Neural cell (in vitro differentiated cells): Measurements from ENCODE around the gene FAM234A. TPM values are rescaled to one million over a fixed set of nuclear protein-coding genes. Genes with fewer than 3 reads are reported as not detected.

Experiments used
- H2AFZ ChIP-seq: fragments of 200-600, 300-800 bp; sonication (generic), shearing (Covaris generic); 2 replicates; pipeline ENCODE4 v1.6.0; 2014; ENCODE audit warnings: low read depth, mild to moderate bottlenecking, antibody characterized with exemption, low read length, moderate library complexity
- H3F3A ChIP-seq: fragments of 200-600 bp; shearing (Covaris generic); 2 replicates; pipeline ENCODE4 v1.6.1; 2016; ENCODE audit warnings: mild to moderate bottlenecking, moderate library complexity, mixed read lengths, antibody characterized with exemption, low read length; ENCODE audit not compliant: insufficient read depth, poor library complexity, severe bottlenecking
- H3K27ac ChIP-seq: fragments of 200-600, 300-800 bp; sonication (generic), shearing (Covaris generic); 2 replicates; pipeline ENCODE4 v1.5.1; 2014; ENCODE audit warnings: mild to moderate bottlenecking, low read length, moderate library complexity
- H3K27me3 ChIP-seq: fragments of 300-800, 200-600 bp; sonication (generic), shearing (Covaris generic); 2 replicates; pipeline ENCODE4 v1.6.0; 2014; ENCODE audit warnings: mild to moderate bottlenecking, low read depth, low read length, moderate library complexity; ENCODE audit not compliant: insufficient read depth
- H3K36me3 ChIP-seq: fragments of 300-800, 200-600 bp; sonication (generic), shearing (Covaris generic); 2 replicates; pipeline ENCODE4 v1.5.1; 2014; ENCODE audit warnings: mild to moderate bottlenecking, antibody characterized with exemption, low read length, moderate library complexity; ENCODE audit not compliant: insufficient read depth
- H3K4me2 ChIP-seq: fragments of 300-800, 200-600 bp; sonication (generic), shearing (Covaris generic); 2 replicates; pipeline ENCODE4 v1.6.0; 2014; ENCODE audit warnings: mild to moderate bottlenecking, low read length
- H3K4me3 ChIP-seq: fragments of 300-800, 200-600 bp; sonication (generic), shearing (Covaris generic); 2 replicates; pipeline ENCODE4 v1.5.1; 2014; ENCODE audit warnings: mild to moderate bottlenecking, low read length, moderate library complexity
- H3K79me2 ChIP-seq: fragments of 200-600 bp; shearing (Covaris generic); replicated peaks from 2 replicates; pipeline ENCODE4 v1.6.0; 2014; ENCODE audit warnings: mild to moderate bottlenecking, low read length, moderate library complexity; ENCODE audit not compliant: insufficient read depth
- H3K9ac ChIP-seq: fragments of 300-800, 200-600 bp; sonication (generic), shearing (Covaris generic); 2 replicates; pipeline ENCODE4 v1.6.1; 2016; ENCODE audit warnings: mild to moderate bottlenecking, low read length, mixed read lengths
- H3K9me2 ChIP-seq: fragments of 200-600 bp; shearing (Covaris generic); 2 replicates; pipeline ENCODE4 v1.6.1; 2016; ENCODE audit warnings: mild to moderate bottlenecking, low read length, mixed read lengths; ENCODE audit not compliant: insufficient read depth
- H3K9me3 ChIP-seq: fragments of 200-600, 300-800 bp; sonication (generic), shearing (Covaris generic); 2 replicates; pipeline ENCODE4 v1.6.1; 2016; ENCODE audit warnings: mild to moderate bottlenecking, mixed run types, low read length, moderate library complexity, mixed read lengths
- H4K20me1 ChIP-seq: fragments of 200-600 bp; shearing (Covaris generic); 2 replicates; pipeline ENCODE4 v1.6.1; 2016; ENCODE audit warnings: mild to moderate bottlenecking, mixed run types; ENCODE audit not compliant: insufficient read depth
- EP300 ChIP-seq: fragments of 450-650 bp; conservative IDR thresholded peaks from 2 replicates; pipeline ENCODE4 v1.6.1; 2014; ENCODE audit warnings: antibody characterized with exemption, mild to moderate bottlenecking, moderate library complexity; ENCODE audit not compliant: poor library complexity, severe bottlenecking
- EZH2 ChIP-seq: fragments of 200-600, 300-800 bp; shearing (Covaris generic), sonication (generic); IDR thresholded peaks from 2 replicates; pipeline ENCODE4 v1.6.1; 2014; ENCODE audit warnings: antibody characterized with exemption, low read length, borderline replicate concordance, mild to moderate bottlenecking; ENCODE audit not compliant: insufficient read depth, poor library complexity, severe bottlenecking
- MXI1 ChIP-seq: fragments of 450-650 bp; conservative IDR thresholded peaks from 2 replicates; pipeline ENCODE4 v1.6.1; 2014; ENCODE audit warnings: antibody characterized with exemption, mild to moderate bottlenecking; ENCODE audit not compliant: poor library complexity, severe bottlenecking
- POLR2AphosphoS5 ChIP-seq: IDR thresholded peaks from 2 replicates; pipeline ENCODE4 v1.6.1; 2012
- RAD21 ChIP-seq: fragments of 450-650 bp; conservative IDR thresholded peaks from 2 replicates; pipeline ENCODE4 v1.6.1; 2014; ENCODE audit warnings: antibody characterized with exemption, mild to moderate bottlenecking, moderate library complexity
- SMC3 ChIP-seq: fragments of 450-650 bp; conservative IDR thresholded peaks from 2 replicates; pipeline ENCODE4 v1.6.1; 2014; ENCODE audit warnings: antibody characterized with exemption, mild to moderate bottlenecking, moderate library complexity; ENCODE audit not compliant: poor library complexity
- TAF1 ChIP-seq: IDR thresholded peaks from 2 replicates; pipeline ENCODE4 v1.6.1; 2012; ENCODE audit warnings: low read depth
- polyA plus RNA-seq: library from polyadenylated mRNA; depleted of rRNA; stranded (reverse); fragments of >200 nt; gene quantifications from 2 replicates; pipeline ENCODE4 v1.2.3, GENCODE V29; 2014
- TF ChIP-seq, protein P1 (sequence below): fragments of 450-650 bp; IDR thresholded peaks from 2 replicates; pipeline ENCODE4 v1.5.1; 2014; ENCODE audit warnings: antibody characterized with exemption, mild to moderate bottlenecking, moderate library complexity; ENCODE audit not compliant: poor library complexity, severe bottlenecking
- TF ChIP-seq, protein P2 (sequence below): IDR thresholded peaks from 2 replicates; pipeline ENCODE4 v1.6.1; 2012; ENCODE audit warnings: borderline replicate concordance

Gene FAM234A
- polyA plus RNA-seq, 1 donor from 2014 or later, result 29.9 TPM

DNA sequence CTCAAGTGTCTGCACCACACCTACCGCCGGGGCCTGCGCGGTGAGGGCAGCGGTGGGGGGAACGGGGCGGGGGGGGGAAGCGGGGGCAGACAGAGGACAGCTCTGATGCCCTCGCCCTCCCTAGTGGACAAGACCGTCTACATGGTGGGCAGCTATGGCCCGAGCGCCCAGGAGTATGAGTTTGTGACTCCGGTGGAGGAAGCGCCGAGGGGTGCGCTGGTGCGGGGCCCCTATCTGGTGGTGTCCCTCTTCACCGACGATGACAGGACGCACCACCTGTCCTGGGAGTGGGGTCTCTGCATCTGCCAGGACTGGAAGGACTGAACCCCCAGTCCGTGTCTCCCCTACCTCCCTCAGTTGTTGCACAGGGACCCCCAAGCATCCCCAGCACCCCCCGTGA, 47.9 kb downstream of the FAM234A start:
- Histone ChIP-seq H2AFZ (no peak overlapping the region), H3F3A (no peaks in the 10 kb centered on the region), H3K27ac (no peak overlapping the region), H3K79me2 (no peaks in the 10 kb centered on the region), H3K36me3 (peaks cover 4% of the 10 kb centered on the region), H3K4me3 (no peak overlapping the region), H3K27me3 (peaks cover 12% of the 10 kb centered on the region), H3K4me2 (no peak overlapping the region), H4K20me1 (no peaks in the 10 kb centered on the region), H3K9ac (no peak overlapping the region), H3K9me2 (no peaks in the 10 kb centered on the region), H3K9me3 (no peaks in the 10 kb centered on the region)
- no peak for TF ChIP-seq SMC3

DNA sequence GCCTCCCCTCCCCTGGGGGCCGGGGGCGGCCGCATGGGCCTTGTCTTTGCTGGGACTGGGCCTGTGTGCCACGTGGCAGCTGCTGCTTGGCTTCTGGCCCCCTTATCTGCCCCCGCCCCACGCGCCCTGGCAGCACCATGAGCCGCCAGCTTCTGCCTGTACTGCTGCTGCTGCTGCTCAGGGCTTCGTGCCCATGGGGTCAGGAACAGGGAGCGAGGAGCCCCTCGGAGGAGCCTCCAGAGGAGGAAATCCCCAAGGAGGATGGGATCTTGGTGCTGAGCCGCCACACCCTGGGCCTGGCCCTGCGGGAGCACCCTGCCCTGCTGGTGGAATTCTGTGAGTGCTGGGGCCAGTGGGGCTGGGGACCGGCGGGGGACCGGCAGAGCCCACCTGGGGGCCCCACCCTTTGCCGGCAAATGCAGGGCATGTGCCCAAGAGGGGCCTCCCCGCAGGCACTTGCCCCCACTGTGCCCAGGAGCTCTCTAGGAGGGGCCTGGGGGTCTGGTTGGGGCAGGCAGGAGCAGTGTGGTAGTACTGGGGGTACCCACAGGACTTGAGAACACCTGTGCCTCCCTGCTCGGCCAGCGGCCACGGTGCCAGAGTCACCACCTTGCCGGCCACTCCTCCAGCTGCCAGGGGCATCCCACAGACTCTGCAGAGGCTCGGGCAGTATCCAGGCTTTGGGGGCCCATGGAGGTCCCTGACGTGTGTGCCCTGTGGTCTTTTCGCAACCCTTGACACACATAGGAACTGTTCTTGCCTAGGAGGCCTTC, 48.6 kb downstream of the FAM234A start, which contains the start of gene PDIA2:
TSS of gene PDIA2 (plus strand) at position 132 of the 773 bp plus-strand sequence. CDS start at position 138, 6 bp downstream.
- H2AFZ ChIP-seq, result no peak within 1 kb of the TSS
- no peaks in the 10 kb centered on the region for H3F3A ChIP-seq
- H3K36me3 ChIP-seq, result peaks cover 4% of the 10 kb centered on the region
- H3K9me3 ChIP-seq, result no peaks in the 10 kb centered on the region
- H3K27ac ChIP-seq, result no peak within 1 kb of the TSS
- H3K9ac ChIP-seq, result no peak within 1 kb of the TSS
- no peaks in the 10 kb centered on the region for H3K9me2 ChIP-seq
- no peaks in the 10 kb centered on the region for H4K20me1 ChIP-seq
- H3K27me3 ChIP-seq, result peaks cover 12% of the 10 kb centered on the region
- H3K4me3 ChIP-seq, result no peak within 1 kb of the TSS
- no peak for TF ChIP-seq MXI1
- TF ChIP-seq, protein P1, sequence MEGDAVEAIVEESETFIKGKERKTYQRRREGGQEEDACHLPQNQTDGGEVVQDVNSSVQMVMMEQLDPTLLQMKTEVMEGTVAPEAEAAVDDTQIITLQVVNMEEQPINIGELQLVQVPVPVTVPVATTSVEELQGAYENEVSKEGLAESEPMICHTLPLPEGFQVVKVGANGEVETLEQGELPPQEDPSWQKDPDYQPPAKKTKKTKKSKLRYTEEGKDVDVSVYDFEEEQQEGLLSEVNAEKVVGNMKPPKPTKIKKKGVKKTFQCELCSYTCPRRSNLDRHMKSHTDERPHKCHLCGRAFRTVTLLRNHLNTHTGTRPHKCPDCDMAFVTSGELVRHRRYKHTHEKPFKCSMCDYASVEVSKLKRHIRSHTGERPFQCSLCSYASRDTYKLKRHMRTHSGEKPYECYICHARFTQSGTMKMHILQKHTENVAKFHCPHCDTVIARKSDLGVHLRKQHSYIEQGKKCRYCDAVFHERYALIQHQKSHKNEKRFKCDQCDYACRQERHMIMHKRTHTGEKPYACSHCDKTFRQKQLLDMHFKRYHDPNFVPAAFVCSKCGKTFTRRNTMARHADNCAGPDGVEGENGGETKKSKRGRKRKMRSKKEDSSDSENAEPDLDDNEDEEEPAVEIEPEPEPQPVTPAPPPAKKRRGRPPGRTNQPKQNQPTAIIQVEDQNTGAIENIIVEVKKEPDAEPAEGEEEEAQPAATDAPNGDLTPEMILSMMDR, result no peak
- no peak for TF ChIP-seq RAD21
- TF ChIP-seq, protein P2, sequence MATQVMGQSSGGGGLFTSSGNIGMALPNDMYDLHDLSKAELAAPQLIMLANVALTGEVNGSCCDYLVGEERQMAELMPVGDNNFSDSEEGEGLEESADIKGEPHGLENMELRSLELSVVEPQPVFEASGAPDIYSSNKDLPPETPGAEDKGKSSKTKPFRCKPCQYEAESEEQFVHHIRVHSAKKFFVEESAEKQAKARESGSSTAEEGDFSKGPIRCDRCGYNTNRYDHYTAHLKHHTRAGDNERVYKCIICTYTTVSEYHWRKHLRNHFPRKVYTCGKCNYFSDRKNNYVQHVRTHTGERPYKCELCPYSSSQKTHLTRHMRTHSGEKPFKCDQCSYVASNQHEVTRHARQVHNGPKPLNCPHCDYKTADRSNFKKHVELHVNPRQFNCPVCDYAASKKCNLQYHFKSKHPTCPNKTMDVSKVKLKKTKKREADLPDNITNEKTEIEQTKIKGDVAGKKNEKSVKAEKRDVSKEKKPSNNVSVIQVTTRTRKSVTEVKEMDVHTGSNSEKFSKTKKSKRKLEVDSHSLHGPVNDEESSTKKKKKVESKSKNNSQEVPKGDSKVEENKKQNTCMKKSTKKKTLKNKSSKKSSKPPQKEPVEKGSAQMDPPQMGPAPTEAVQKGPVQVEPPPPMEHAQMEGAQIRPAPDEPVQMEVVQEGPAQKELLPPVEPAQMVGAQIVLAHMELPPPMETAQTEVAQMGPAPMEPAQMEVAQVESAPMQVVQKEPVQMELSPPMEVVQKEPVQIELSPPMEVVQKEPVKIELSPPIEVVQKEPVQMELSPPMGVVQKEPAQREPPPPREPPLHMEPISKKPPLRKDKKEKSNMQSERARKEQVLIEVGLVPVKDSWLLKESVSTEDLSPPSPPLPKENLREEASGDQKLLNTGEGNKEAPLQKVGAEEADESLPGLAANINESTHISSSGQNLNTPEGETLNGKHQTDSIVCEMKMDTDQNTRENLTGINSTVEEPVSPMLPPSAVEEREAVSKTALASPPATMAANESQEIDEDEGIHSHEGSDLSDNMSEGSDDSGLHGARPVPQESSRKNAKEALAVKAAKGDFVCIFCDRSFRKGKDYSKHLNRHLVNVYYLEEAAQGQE, result no peak
- no peak for TF ChIP-seq EZH2
- no peak for TF ChIP-seq SMC3
- TF ChIP-seq TAF1, result no peak
- TF ChIP-seq EP300, result no peak
- no peak for TF ChIP-seq POLR2AphosphoS5
- no peaks in the 10 kb centered on the region for H3K79me2 ChIP-seq
- H3K4me2 ChIP-seq, result no peak within 1 kb of the TSS
